Esophagus squamous epithelium (tissue), 4 donors: ENCODE results near the gene C1orf50.

Experiments
- POLR2A ChIP-seq, 4 donors: fragments of 450-650 bp; IDR thresholded peaks; one replicate each; pipeline ENCODE4 v1.6.1; 2017; ENCODE audit warnings: antibody characterized with exemption in 4 of 4, mild to moderate bottlenecking in 4 of 4, moderate library complexity in 3 of 4
- TF ChIP-seq, protein P1 (sequence below), 6 experiments: fragments of 450-650 bp in 4 of 6; fragments of 200-600 bp in 2 of 6; sonication (generic) in 2 of 6; IDR thresholded peaks; one replicate each; pipeline ENCODE4 v1.5.1; 2016 to 2019; ENCODE audit warnings: antibody characterized with exemption in 6 of 6, mild to moderate bottlenecking in 4 of 6, moderate library complexity in 4 of 6

DNA sequence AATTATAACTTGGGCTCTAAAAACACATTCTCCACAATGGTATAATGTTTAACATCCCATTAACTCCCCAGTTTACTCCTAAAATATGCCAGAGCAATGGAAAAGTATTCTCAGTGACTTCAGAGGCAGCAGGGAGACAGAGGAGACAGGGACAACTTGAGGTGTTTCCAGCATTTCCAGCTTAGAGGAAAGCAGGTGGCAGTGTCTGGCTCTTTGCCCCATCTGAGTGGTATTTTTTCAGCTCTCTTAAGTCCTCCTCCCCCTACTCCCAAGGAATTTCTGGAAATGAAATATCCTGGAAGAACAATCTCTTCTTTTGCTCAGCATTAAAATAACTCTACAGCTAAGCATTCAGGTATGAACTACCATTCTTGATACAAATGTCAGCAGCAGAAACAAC, 39.1 kb downstream of the C1orf50 start:
- TF ChIP-seq POLR2A (IDR thresholded peaks at IDR 0.05): no peak
- TF ChIP-seq, protein P1, sequence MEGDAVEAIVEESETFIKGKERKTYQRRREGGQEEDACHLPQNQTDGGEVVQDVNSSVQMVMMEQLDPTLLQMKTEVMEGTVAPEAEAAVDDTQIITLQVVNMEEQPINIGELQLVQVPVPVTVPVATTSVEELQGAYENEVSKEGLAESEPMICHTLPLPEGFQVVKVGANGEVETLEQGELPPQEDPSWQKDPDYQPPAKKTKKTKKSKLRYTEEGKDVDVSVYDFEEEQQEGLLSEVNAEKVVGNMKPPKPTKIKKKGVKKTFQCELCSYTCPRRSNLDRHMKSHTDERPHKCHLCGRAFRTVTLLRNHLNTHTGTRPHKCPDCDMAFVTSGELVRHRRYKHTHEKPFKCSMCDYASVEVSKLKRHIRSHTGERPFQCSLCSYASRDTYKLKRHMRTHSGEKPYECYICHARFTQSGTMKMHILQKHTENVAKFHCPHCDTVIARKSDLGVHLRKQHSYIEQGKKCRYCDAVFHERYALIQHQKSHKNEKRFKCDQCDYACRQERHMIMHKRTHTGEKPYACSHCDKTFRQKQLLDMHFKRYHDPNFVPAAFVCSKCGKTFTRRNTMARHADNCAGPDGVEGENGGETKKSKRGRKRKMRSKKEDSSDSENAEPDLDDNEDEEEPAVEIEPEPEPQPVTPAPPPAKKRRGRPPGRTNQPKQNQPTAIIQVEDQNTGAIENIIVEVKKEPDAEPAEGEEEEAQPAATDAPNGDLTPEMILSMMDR (IDR thresholded peaks at IDR 0.05): no peak
